Upper lobe of left lung (tissue), 6 donors: ENCODE results near the gene RBM10. TPM values are rescaled to one million over a fixed set of nuclear protein-coding genes. Genes with fewer than 3 reads are reported as not detected.

Experiments used
- ATAC-seq, 2 donors: fragments of 200-7000 bp; cut with Tn5 transposase; one replicate each; pipeline ENCODE4 v1.9.1; 2022; ENCODE audit warnings: mild to moderate bottlenecking in 2 of 2, moderate library complexity in 2 of 2; ENCODE audit not compliant: low FRiP score in 2 of 2
- DNase-seq, 2 donors: peaks; one replicate each; pipeline ENCODE4 v3.0.0-alpha.2; 2019 to 2020
- H3K27ac ChIP-seq, 4 donors: fragments of 200-600 bp; sonication (generic); one replicate each; pipeline ENCODE4 v1.5.1; 2016 to 2019
- H3K27me3 ChIP-seq, 4 donors: fragments of 200-600 bp; sonication (generic); one replicate each; pipeline ENCODE4 v1.5.1; 2017 to 2019
- H3K36me3 ChIP-seq, 4 donors: fragments of 200-600 bp; sonication (generic); one replicate each; pipeline ENCODE4 v1.5.1; 2016 to 2019
- H3K4me1 ChIP-seq, 4 donors: fragments of 200-600 bp; sonication (generic); one replicate each; pipeline ENCODE4 v1.5.1; 2018 to 2019
- H3K4me3 ChIP-seq, 4 donors: fragments of 200-600 bp; sonication (generic); one replicate each; pipeline ENCODE4 v1.5.1; 2017 to 2019; ENCODE audit warnings: mild to moderate bottlenecking in 2 of 4, moderate library complexity in 1 of 4
- H3K9me3 ChIP-seq, 4 donors: fragments of 200-600 bp; sonication (generic); one replicate each; pipeline ENCODE4 v1.5.1; 2018 to 2019
- EP300 ChIP-seq, 4 donors: sonication (generic); formaldehyde crosslinking; IDR thresholded peaks; one replicate each; pipeline ENCODE4 v1.5.1; 2017; ENCODE audit warnings: antibody characterized with exemption in 4 of 4, control low read depth in 2 of 4
- POLR2A ChIP-seq, 4 donors: fragments of 450-650 bp; IDR thresholded peaks; one replicate each; pipeline ENCODE4 v1.5.1; 2016 to 2017; ENCODE audit warnings: antibody characterized with exemption in 4 of 4, mild to moderate bottlenecking in 2 of 4
- POLR2AphosphoS5 ChIP-seq, 2 donors: sonication (generic); formaldehyde crosslinking; IDR thresholded peaks; one replicate each; pipeline ENCODE4 v1.5.1; 2017; ENCODE audit warnings: antibody characterized with exemption in 2 of 2
- WGBS, 2 donors: methylation state at CpG; one replicate each; pipeline ENCODE4 v1.1.5; 2017 to 2018; 5-methylcytosine and 5-hydroxymethylcytosine counted together
- total RNA-seq, 6 donors: library from RNA; depleted of rRNA in 4 of 6; stranded (reverse); fragments of >200 nt in 4 of 6; gene quantifications; one replicate each; pipeline versions ENCODE4 v1.1.0 to v1.2.1, GENCODE V29; 2016 to 2021
- TF ChIP-seq, protein P1 (sequence below), 6 experiments: fragments of 450-650 bp in 4 of 6; fragments of 200-600 bp in 2 of 6; sonication (generic) in 2 of 6; IDR thresholded peaks; one replicate each; pipeline ENCODE4 v1.5.1; 2016 to 2019; ENCODE audit warnings: antibody characterized with exemption in 6 of 6
- donor health status: DM: no; HTN: no; CAD: no; lungs with moderate emphysema.
- donor health status: DM: no; HTN: yes; CAD: no; lungs with severe emphysema.

The RBM10 gene
- total RNA-seq, 6 donors from 2014 or later: 29.2 to 59.7 (median 32.5) TPM

DNA sequence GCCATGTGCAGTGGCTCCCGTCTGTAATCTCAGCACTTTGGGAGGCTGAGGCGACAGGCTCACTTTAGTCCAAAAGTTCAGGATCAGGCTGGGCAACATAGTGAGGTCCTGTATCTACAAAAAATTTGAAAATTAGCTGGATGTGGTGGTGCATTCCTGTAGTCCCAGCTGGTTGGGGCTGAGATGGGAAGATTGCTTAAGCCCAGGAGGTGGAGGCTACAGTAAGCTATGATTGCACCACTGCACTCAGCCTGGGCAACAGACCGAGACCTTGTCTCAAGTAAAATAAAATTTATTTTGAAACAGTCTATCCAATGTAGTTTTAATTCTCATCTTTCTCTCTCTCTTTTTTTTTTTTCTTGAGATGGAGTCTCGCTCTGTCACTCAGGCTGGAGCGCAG is 21.1 kb downstream of the RBM10 start:
- H3K4me3 ChIP-seq: no peak overlapping the region
- no peak for DNase-seq
- peaks cover 0 to 20% (median 10%) of the 10 kb centered on the region in 4 donors for H3K36me3 ChIP-seq
- no peaks in the 10 kb centered on the region for H3K4me1 ChIP-seq
- no peak overlapping the region for H3K27ac ChIP-seq
- ATAC-seq: no peak
- H3K27me3 ChIP-seq: no peaks in the 10 kb centered on the region
- peaks cover 0 to 7% (median 0%) of the 10 kb centered on the region in 4 donors for H3K9me3 ChIP-seq
- no peak for TF ChIP-seq EP300 (IDR thresholded peaks at IDR 0.05)
- TF ChIP-seq, protein P1, sequence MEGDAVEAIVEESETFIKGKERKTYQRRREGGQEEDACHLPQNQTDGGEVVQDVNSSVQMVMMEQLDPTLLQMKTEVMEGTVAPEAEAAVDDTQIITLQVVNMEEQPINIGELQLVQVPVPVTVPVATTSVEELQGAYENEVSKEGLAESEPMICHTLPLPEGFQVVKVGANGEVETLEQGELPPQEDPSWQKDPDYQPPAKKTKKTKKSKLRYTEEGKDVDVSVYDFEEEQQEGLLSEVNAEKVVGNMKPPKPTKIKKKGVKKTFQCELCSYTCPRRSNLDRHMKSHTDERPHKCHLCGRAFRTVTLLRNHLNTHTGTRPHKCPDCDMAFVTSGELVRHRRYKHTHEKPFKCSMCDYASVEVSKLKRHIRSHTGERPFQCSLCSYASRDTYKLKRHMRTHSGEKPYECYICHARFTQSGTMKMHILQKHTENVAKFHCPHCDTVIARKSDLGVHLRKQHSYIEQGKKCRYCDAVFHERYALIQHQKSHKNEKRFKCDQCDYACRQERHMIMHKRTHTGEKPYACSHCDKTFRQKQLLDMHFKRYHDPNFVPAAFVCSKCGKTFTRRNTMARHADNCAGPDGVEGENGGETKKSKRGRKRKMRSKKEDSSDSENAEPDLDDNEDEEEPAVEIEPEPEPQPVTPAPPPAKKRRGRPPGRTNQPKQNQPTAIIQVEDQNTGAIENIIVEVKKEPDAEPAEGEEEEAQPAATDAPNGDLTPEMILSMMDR (IDR thresholded peaks at IDR 0.05): no peak
- TF ChIP-seq POLR2A (IDR thresholded peaks at IDR 0.05): no peak
- no peak for TF ChIP-seq POLR2AphosphoS5 (IDR thresholded peaks at IDR 0.05)
- 94 to 99% methylated on average over 5 of the region's 5 CpGs for WGBS, 2 donors

DNA sequence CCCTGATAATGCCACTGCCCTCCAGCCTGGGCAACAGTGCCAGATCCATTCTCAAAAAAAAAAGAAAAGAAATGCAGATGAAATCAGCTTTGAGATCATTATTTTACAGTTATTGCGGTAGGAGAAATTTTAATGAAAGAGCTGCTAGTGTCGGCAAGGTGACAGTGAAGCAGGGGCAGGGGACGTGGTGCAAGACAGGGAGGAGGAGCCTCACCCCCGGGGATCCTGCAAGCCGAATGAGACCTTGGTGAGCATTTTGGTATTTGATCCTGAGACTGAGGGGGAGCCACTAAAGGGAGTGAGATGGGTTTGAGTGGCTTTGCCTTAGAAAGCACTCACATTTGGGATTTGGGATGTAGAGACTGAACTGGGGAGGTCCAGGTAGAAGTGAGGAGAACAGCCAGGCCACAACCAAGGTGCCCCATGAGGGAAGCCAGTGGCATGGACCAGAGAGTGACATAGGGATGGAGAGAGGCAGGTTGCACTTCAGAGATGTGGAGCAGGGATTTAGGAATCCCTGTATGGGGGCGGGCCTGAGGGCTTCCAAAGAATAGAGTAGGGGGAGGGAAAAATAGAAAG is 23.6 kb downstream of the RBM10 start:
- no peaks in the 10 kb centered on the region for H3K4me1 ChIP-seq
- TF ChIP-seq, protein P1 (IDR thresholded peaks at IDR 0.05): no peak
- TF ChIP-seq POLR2AphosphoS5 (IDR thresholded peaks at IDR 0.05) (no peak), EP300 (IDR thresholded peaks at IDR 0.05) (no peak), POLR2A (IDR thresholded peaks at IDR 0.05) (no peak)
- no peaks in the 10 kb centered on the region for H3K27me3 ChIP-seq
- ATAC-seq (no peak), DNase-seq (no peak)
- peaks cover 0 to 44% (median 23%) of the 10 kb centered on the region in 4 donors for H3K36me3 ChIP-seq
- WGBS, 2 donors: 78 to 86% methylated on average over 6 of the region's 6 CpGs
- no peak overlapping the region for H3K27ac ChIP-seq
- H3K4me3 ChIP-seq: no peak overlapping the region
- peaks cover 0 to 7% (median 0%) of the 10 kb centered on the region in 4 donors for H3K9me3 ChIP-seq

DNA sequence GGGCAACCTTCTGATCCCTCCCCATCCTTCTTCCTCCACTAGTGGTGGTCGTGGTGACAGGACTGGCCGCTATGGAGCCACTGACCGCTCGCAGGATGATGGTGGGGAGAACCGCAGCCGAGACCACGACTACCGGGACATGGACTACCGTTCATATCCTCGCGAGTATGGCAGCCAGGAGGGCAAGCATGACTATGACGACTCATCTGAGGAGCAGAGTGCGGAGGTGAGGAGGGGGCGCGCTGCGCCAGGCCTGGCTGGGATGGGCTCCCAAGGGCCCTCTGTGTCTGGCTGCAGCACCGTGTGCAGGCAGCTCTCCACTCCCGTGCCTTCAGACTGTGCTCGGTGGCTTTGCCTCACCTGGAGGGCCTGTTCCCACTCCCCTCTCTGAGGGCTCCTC is 24.3 kb downstream of the RBM10 start:
- H3K9me3 ChIP-seq: peaks cover 0 to 6% (median 0%) of the 10 kb centered on the region in 4 donors
- TF ChIP-seq POLR2AphosphoS5 (IDR thresholded peaks at IDR 0.05) (no peak), EP300 (IDR thresholded peaks at IDR 0.05) (no peak), POLR2A (IDR thresholded peaks at IDR 0.05) (no peak)
- TF ChIP-seq, protein P1 (IDR thresholded peaks at IDR 0.05): no peak
- DNase-seq (no peak), ATAC-seq (no peak)
- H3K36me3 ChIP-seq: peaks cover 0 to 49% (median 26%) of the 10 kb centered on the region in 4 donors
- H3K27ac ChIP-seq: no peak overlapping the region
- no peak overlapping the region for H3K4me3 ChIP-seq
- no peaks in the 10 kb centered on the region for H3K4me1 ChIP-seq
- 97% methylated on average over 19 of the region's 19 CpGs; no CpG with 5 or more reads in 1 of the 2 donors for WGBS, 2 donors
- no peaks in the 10 kb centered on the region for H3K27me3 ChIP-seq

DNA sequence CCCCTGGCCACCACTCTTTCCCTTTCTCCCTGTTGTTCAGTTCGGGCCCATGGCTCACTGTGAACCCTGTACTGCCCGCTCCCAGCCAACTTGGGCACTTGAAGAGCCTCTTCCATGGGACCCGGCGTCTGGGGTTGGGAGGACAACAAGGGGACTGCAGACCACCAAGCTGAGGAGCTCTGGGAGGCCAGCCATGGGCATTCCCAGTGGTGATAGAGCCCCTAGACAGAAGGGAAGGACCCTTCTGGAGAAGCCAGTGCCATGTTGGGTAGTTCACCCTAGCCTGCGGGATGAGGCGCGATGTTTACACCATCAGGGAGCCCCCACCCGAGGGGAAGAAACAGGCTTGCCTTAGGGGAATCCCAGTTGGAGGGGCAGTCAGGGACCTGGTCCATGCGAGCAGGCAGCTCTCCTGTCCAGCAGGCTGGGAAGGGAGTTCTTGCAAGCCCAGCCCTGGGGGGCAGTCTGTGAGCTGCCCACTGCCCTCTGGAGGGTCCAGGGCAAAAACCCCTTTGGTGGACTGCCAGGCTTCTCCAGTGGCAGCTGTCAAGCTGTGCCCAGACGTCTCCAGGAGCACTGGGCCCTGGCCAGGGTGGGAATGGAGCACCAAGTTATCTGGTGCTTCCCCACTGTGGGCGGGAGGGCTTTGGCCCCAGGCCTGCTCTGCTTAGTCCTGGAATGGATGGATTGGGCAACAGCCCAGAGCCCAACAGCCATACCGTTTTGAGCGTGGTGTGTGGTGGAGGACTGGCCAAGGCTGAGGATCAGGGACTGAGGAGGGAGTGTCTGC is 24.9 kb downstream of the RBM10 start:
- ATAC-seq (peak in 1 of 2 donors; percentile 41), DNase-seq (no peak)
- Histone ChIP-seq H3K36me3 (peaks cover 0 to 56% (median 28%) of the 10 kb centered on the region in 4 donors), H3K27ac (no peak overlapping the region), H3K4me1 (no peaks in the 10 kb centered on the region), H3K9me3 (no peaks in the 10 kb centered on the region), H3K27me3 (no peaks in the 10 kb centered on the region), H3K4me3 (no peak overlapping the region)
- TF ChIP-seq POLR2A (IDR thresholded peaks at IDR 0.05) (no peak), POLR2AphosphoS5 (IDR thresholded peaks at IDR 0.05) (no peak), EP300 (IDR thresholded peaks at IDR 0.05) (no peak)
- TF ChIP-seq, protein P1 (IDR thresholded peaks at IDR 0.05): no peak
- 85 to 100% methylated on average over 2 to 11 of the region's 13 CpGs for WGBS, 2 donors
